B cell (primary cell): ENCODE data around the gene TIMM44. TPM values are rescaled to one million over a fixed set of nuclear protein-coding genes. Genes with fewer than 3 reads are reported as not detected.

ENCODE experiments used
- ATAC-seq: fragments of 200-7000 bp; cut with Tn5 transposase; one replicate; pipeline ENCODE4 v1.10.0; 2021; ENCODE audit warnings: low read depth, mild to moderate bottlenecking, moderate number of reproducible peaks, moderate library complexity
- CTCF ChIA-PET: fragments of 350-600 bp; sonication (Branson Sonifier 250); formaldehyde crosslinking; loops from one replicate; lab custom pipeline; 2021; ENCODE audit warnings: antibody characterized with exemption, inconsistent platforms; lab: Charles Lee
- POLR2A ChIA-PET: fragments of 350-600 bp; sonication (Branson Sonifier 250); formaldehyde crosslinking; loops from one replicate; lab custom pipeline; 2021; ENCODE audit warnings: antibody characterized with exemption; lab: Charles Lee
- DNase-seq: peaks from one replicate; pipeline ENCODE4 v3.0.0; 2013
- H2AFZ ChIP-seq: 2 replicates; pipeline ENCODE4 v1.6.1; 2012; ENCODE audit warnings: mild to moderate bottlenecking, low read depth, low read length; ENCODE audit not compliant: insufficient read depth, poor library complexity, severe bottlenecking
- H3K27ac ChIP-seq, 2 donors: 1 replicate in 1 of 2; 2 replicates in 1 of 2; pipeline ENCODE4 v1.5.1; 2012 to 2013; ENCODE audit warnings: low read length in 2 of 2, mild to moderate bottlenecking in 2 of 2, moderate library complexity in 1 of 2
- H3K27me3 ChIP-seq, 4 experiments: fragments of 200-600 bp in 1 of 4; sonication (generic) in 1 of 4; replicated peaks in 1 of 4; 1 replicate in 2 of 4; 2 replicates in 2 of 4; pipeline versions ENCODE4 v1.6.1 to v1.7.0; 2013 to 2016; ENCODE audit warnings: low read length in 3 of 4, mild to moderate bottlenecking in 2 of 4, mixed read lengths in 1 of 4, moderate library complexity in 1 of 4; ENCODE audit not compliant: insufficient read depth in 4 of 4, control insufficient read depth in 3 of 4; ENCODE audit errors: control extremely low read depth in 1 of 4
- H3K36me3 ChIP-seq, 2 experiments: replicated peaks in 1 of 2; 1 replicate in 1 of 2; 2 replicates in 1 of 2; pipeline versions ENCODE4 v1.6.1 to v1.7.1; 2013; ENCODE audit warnings: low read length in 1 of 2; ENCODE audit not compliant: insufficient read depth in 2 of 2, control insufficient read depth in 1 of 2; ENCODE audit errors: control extremely low read depth in 1 of 2, extremely low read depth in 1 of 2
- H3K4me1 ChIP-seq, 2 donors: fragments of 200-600 bp in 1 of 2; sonication (generic) in 1 of 2; 1 replicate in 1 of 2; 2 replicates in 1 of 2; pipeline versions ENCODE4 v1.5.1 to v1.6.1; 2013 to 2017; ENCODE audit warnings: low read length in 2 of 2; ENCODE audit not compliant: control insufficient read depth in 2 of 2, insufficient read depth in 2 of 2
- H3K4me2 ChIP-seq: replicated peaks from 2 replicates; pipeline ENCODE3; 2012; ENCODE audit warnings: mild to moderate bottlenecking, low read depth, low read length; ENCODE audit not compliant: poor library complexity, severe bottlenecking
- H3K4me3 ChIP-seq, 5 experiments: fragments of 200-600 bp in 1 of 5; sonication (generic) in 1 of 5; 1 replicate in 3 of 5; 2 replicates in 2 of 5; pipeline versions ENCODE4 v1.5.1 to v1.7.0; 2011 to 2016; ENCODE audit warnings: low read length in 4 of 5, mild to moderate bottlenecking in 4 of 5, low read depth in 2 of 5, control low read depth in 1 of 5, moderate library complexity in 1 of 5; ENCODE audit not compliant: insufficient read depth in 1 of 5; ENCODE audit errors: control extremely low read depth in 1 of 5, extremely low read depth in 1 of 5
- H3K79me2 ChIP-seq: fragments of 200-600 bp; sonication (generic); one replicate; pipeline ENCODE4 v1.6.0; 2016; ENCODE audit warnings: low read length; ENCODE audit not compliant: control insufficient read depth, insufficient read depth
- H3K9ac ChIP-seq: fragments of 200-600 bp; sonication (generic); 2 replicates; pipeline ENCODE4 v1.6.1; 2017; ENCODE audit warnings: mild to moderate bottlenecking, low read length, moderate library complexity
- H3K9me3 ChIP-seq, 3 donors: one replicate each; pipeline versions ENCODE4 v1.6.1 to v1.7.1; 2013; ENCODE audit warnings: low read length in 2 of 3; ENCODE audit not compliant: control insufficient read depth in 2 of 3, insufficient read depth in 1 of 3; ENCODE audit errors: control extremely low read depth in 1 of 3
- H4K20me1 ChIP-seq: 2 replicates; pipeline ENCODE4 v1.6.0; 2012; ENCODE audit warnings: mild to moderate bottlenecking, low read length; ENCODE audit not compliant: insufficient read depth, control insufficient read depth, poor library complexity, severe bottlenecking
- H3K27ac Mint-ChIP-seq: one replicate; pipeline ENCODE4 v1.8.0; 2021; ENCODE audit warnings: mixed read lengths
- H3K27me3 Mint-ChIP-seq: one replicate; pipeline ENCODE4 v1.8.0; 2021; ENCODE audit warnings: mixed read lengths
- H3K4me1 Mint-ChIP-seq: one replicate; pipeline ENCODE4 v1.8.0; 2021; ENCODE audit warnings: mixed read lengths
- H3K4me3 Mint-ChIP-seq: one replicate; pipeline ENCODE4 v1.8.0; 2021; ENCODE audit warnings: mixed read lengths
- H3K9me3 Mint-ChIP-seq: one replicate; pipeline ENCODE4 v1.8.0; 2022; ENCODE audit warnings: mixed read lengths; ENCODE audit not compliant: insufficient read depth
- EZH2 ChIP-seq: IDR thresholded peaks from 2 replicates; pipeline ENCODE4 v1.6.1; 2012; ENCODE audit warnings: borderline replicate concordance, low read depth, mild to moderate bottlenecking, moderate library complexity, low read length; ENCODE audit not compliant: insufficient read depth, poor library complexity, severe bottlenecking
- WGBS: methylation state at CpG from one replicate; pipeline ENCODE4 v1.1.5; 2013; ENCODE audit warnings: missing lambda C conversion rate; ENCODE audit not compliant: insufficient coverage; 5-methylcytosine and 5-hydroxymethylcytosine counted together
- intact Hi-C: fragments of 100-400 bp; cut with micrococcal nuclease; formaldehyde crosslinking; loops from one replicate; pipeline ENCODE4 v1.10.0; 2022
- polyA plus RNA-seq: library from polyadenylated mRNA; depleted of rRNA; stranded (reverse); fragments of >200 nt; gene quantifications from 2 replicates; pipeline ENCODE4 v1.2.3, GENCODE V29; 2012
- total RNA-seq, 2 donors: library from RNA; stranded (reverse); fragments of 120-200 nt in 1 of 2; gene quantifications; 1 replicate in 1 of 2; 2 replicates in 1 of 2; pipeline versions ENCODE4 v1.2.3 to v1.2.4, GENCODE V29; 2013 to 2022
- TF ChIP-seq, protein P1 (sequence below): fragments of 200-600 bp; IDR thresholded peaks from one replicate; pipeline ENCODE4 v1.8.0; 2022; ENCODE audit warnings: antibody characterized with exemption, mild to moderate bottlenecking

Gene TIMM44
- total and polyA plus RNA-seq, 2 donors (not counting 1 experiment from before 2014, with no cell fraction given), result 48.9 to 66.5 TPM

DNA sequence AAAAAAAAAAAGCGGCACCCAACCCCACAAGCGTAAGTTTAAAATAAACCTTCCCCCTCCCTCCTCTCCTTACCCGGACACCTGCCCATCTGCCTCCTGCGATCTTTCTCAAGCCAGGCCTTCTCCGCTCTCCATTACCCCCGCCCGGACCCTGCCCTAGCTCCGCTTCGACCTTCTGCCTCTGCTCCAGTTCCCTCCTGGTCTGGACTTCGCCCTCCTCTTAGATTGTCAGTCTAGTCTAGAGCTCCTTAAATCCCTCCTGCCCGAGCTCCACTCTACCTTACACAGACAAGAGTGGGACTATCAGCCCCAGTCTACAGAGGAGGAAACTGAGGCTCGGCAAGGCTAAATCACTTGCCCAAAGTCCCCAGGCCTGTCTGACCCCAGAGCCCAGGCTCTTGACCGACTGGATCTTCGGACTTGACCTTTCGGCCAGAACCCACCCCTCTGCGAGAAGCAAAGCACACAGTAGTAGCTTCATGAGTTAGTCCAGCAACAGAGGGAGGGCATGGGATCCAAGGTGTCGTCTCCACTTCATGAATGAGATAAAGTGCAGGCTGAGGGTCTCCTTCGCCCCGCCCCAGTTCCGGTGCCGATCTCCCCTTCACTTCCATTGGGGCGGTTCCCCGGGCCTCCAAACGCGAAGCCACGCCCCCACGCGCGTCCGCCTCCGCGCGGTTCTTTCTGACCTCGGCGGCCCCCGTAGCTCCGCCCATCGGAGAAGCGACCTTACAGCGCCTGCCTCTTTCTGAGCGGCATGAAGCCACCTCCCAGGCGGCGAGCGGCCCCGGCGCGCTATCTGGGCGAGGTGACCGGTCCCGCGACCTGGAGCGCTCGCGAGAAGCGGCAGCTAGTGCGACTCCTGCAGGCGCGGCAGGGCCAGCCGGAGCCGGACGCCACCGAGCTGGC lies 23.6 kb downstream of the TIMM44 start, which contains the start of gene SNAPC2:
Gene SNAPC2, plus strand, starts transcription at position 729 of the 909 bp plus-strand sequence. Its CDS starts 29 bp downstream, at position 758.
- H3K27ac ChIP-seq, result peak within 1 kb of the TSS; percentile 73 to 74
- TF ChIP-seq, protein P1, sequence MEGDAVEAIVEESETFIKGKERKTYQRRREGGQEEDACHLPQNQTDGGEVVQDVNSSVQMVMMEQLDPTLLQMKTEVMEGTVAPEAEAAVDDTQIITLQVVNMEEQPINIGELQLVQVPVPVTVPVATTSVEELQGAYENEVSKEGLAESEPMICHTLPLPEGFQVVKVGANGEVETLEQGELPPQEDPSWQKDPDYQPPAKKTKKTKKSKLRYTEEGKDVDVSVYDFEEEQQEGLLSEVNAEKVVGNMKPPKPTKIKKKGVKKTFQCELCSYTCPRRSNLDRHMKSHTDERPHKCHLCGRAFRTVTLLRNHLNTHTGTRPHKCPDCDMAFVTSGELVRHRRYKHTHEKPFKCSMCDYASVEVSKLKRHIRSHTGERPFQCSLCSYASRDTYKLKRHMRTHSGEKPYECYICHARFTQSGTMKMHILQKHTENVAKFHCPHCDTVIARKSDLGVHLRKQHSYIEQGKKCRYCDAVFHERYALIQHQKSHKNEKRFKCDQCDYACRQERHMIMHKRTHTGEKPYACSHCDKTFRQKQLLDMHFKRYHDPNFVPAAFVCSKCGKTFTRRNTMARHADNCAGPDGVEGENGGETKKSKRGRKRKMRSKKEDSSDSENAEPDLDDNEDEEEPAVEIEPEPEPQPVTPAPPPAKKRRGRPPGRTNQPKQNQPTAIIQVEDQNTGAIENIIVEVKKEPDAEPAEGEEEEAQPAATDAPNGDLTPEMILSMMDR, result no peak
- TF ChIP-seq EZH2, result no peak
- H3K36me3 ChIP-seq, result peaks cover 0 to 13% of the 10 kb centered on the region in 2 experiments
- H3K27me3 ChIP-seq, result peaks cover 0 to 42% (median 24%) of the 10 kb centered on the region in 4 experiments
- peaks cover 48% of the 10 kb centered on the region for H3K4me1 Mint-ChIP-seq
- ATAC-seq (peak; percentile 56), DNase-seq (peak; percentile 99)
- ChIA-PET POLR2A (interaction anchor here (0.5 to 2.8 kb wide), 12 partner anchors 8 to 472 kb away, joined by 3 to 29 read pairs (median 6); partner anchors contain the start of genes MAP2K7 and TIMM44), CTCF (interaction anchor here (0.9 to 3.8 kb wide), 8 partner anchors 9 to 290 kb away, joined by 3 to 28 read pairs (median 6); partner anchors contain the start of genes MAP2K7, PET100 and TIMM44)
- H4K20me1 ChIP-seq, result peaks cover 54% of the 10 kb centered on the region
- 5% methylated on average over 61 of the region's 62 CpGs for WGBS
- H3K9me3 ChIP-seq, result peaks cover 0 to 28% (median 0%) of the 10 kb centered on the region in 3 donors
- no peaks in the 10 kb centered on the region for H3K9me3 Mint-ChIP-seq
- peak within 1 kb of the TSS; percentile 55 to 84 (median 75) for H3K4me3 ChIP-seq
- peak within 1 kb of the TSS; percentile 72 for H3K9ac ChIP-seq
- peak within 1 kb of the TSS; percentile 92 for H2AFZ ChIP-seq
- H3K4me1 ChIP-seq, result peaks cover 57 to 61% of the 10 kb centered on the region in 2 donors
- H3K79me2 ChIP-seq, result peaks cover 6% of the 10 kb centered on the region
- intact Hi-C loops, result loop anchor here (1.0 kb wide), 7 partner anchors 17 to 398 kb away; partner anchors contain the start of genes ELAVL1, MAP2K7, MCOLN1 and TIMM44
- H3K4me3 Mint-ChIP-seq, result peak within 1 kb of the TSS; percentile 95
- H3K4me2 ChIP-seq, result peak within 1 kb of the TSS; percentile 93
- H3K27ac Mint-ChIP-seq, result peak within 1 kb of the TSS; percentile 96
- peaks cover 22% of the 10 kb centered on the region for H3K27me3 Mint-ChIP-seq
